Esophagus squamous epithelium (tissue), 5 donors: ENCODE data around the gene HBP1. TPM values are rescaled to one million over a fixed set of nuclear protein-coding genes. Genes with fewer than 3 reads are reported as not detected.

Source experiments
- DNase-seq: peaks from one replicate; lab custom pipeline; 2025; lab: John Stamatoyannopoulos, UW
- H3K27ac ChIP-seq, 4 donors: fragments of 200-600 bp; sonication (generic); one replicate each; pipeline ENCODE4 v1.5.1; 2016 to 2019; ENCODE audit warnings: mild to moderate bottlenecking in 1 of 4
- H3K27me3 ChIP-seq, 4 donors: fragments of 200-600 bp; sonication (generic); 1 replicate in 3 of 4; 2 replicates in 1 of 4; pipeline versions ENCODE4 v1.5.1 to v1.6.0; 2017 to 2021; ENCODE audit warnings: antibody characterized with exemption in 1 of 4
- H3K36me3 ChIP-seq, 3 donors: fragments of 200-600 bp; sonication (generic); one replicate each; pipeline ENCODE4 v1.5.1; 2016 to 2019
- H3K4me1 ChIP-seq, 3 donors: fragments of 200-600 bp; sonication (generic); one replicate each; pipeline ENCODE4 v1.5.1; 2017 to 2019
- H3K4me3 ChIP-seq, 4 donors: fragments of 200-600 bp; sonication (generic); 1 replicate in 3 of 4; 2 replicates in 1 of 4; pipeline ENCODE4 v1.5.1; 2016 to 2019; ENCODE audit warnings: mild to moderate bottlenecking in 2 of 4, moderate library complexity in 1 of 4
- H3K9me3 ChIP-seq, 3 donors: fragments of 200-600 bp; sonication (generic); one replicate each; pipeline ENCODE4 v1.5.1; 2016 to 2019
- CTCF ChIP-seq, 6 experiments: fragments of 450-650 bp in 4 of 6; fragments of 200-600 bp in 2 of 6; sonication (generic) in 2 of 6; IDR thresholded peaks; one replicate each; pipeline ENCODE4 v1.5.1; 2016 to 2019; ENCODE audit warnings: antibody characterized with exemption in 6 of 6, mild to moderate bottlenecking in 4 of 6, moderate library complexity in 4 of 6
- POLR2A ChIP-seq, 4 donors: fragments of 450-650 bp; IDR thresholded peaks; one replicate each; pipeline ENCODE4 v1.6.1; 2017; ENCODE audit warnings: antibody characterized with exemption in 4 of 4, mild to moderate bottlenecking in 4 of 4, moderate library complexity in 3 of 4
- WGBS, 2 donors: methylation state at CpG; one replicate each; pipeline ENCODE4 v1.1.5; 2018; 5-methylcytosine and 5-hydroxymethylcytosine counted together
- intact Hi-C: fragments of 100-400 bp; cut with DNase I; formaldehyde crosslinking; loops from one replicate; pipeline ENCODE4 v1.15.0; 2022
- total RNA-seq, 4 donors: library from RNA; depleted of rRNA; stranded (reverse); fragments of >200 nt; gene quantifications; one replicate each; pipeline ENCODE4 v1.1.0, GENCODE V29; 2016
- donor health status: DM: yes; HTN: yes; CAD: no.

The HBP1 gene
- total RNA-seq, 4 donors from 2014 or later, result 51.5 to 108 (median 69.7) TPM

GRCh38 chr7:107181172-107181571 is 12.4 kb downstream of the HBP1 start:
- peaks cover 0 to 53% (median 19%) of the 10 kb centered on the region in 3 donors for H3K4me1 ChIP-seq
- WGBS, 2 donors, result 83% methylated on average over 5 of the region's 5 CpGs
- no peak overlapping the region for H3K27ac ChIP-seq
- H3K9me3 ChIP-seq, result no peaks in the 10 kb centered on the region
- TF ChIP-seq CTCF (IDR thresholded peaks at IDR 0.05), result no peak
- no peak for TF ChIP-seq POLR2A (IDR thresholded peaks at IDR 0.05)
- H3K36me3 ChIP-seq, result peaks cover 2 to 70% (median 6%) of the 10 kb centered on the region in 3 donors
- intact Hi-C loops, result no loop called here
- H3K4me3 ChIP-seq, result no peak overlapping the region
- DNase-seq, result no peak
- H3K27me3 ChIP-seq, result no peaks in the 10 kb centered on the region

- H3K4me1 ChIP-seq, result peaks cover 0 to 13% (median 0%) of the 10 kb centered on the region in 3 donors
- H3K27ac ChIP-seq, result no peak overlapping the region
- H3K4me3 ChIP-seq, result no peak overlapping the region
- WGBS, 2 donors, result 74 to 76% methylated on average over 4 of the region's 4 CpGs
- H3K9me3 ChIP-seq, result no peaks in the 10 kb centered on the region
- no peak for TF ChIP-seq CTCF (IDR thresholded peaks at IDR 0.05)
- TF ChIP-seq POLR2A (IDR thresholded peaks at IDR 0.05), result no peak
- H3K27me3 ChIP-seq, result no peaks in the 10 kb centered on the region
- H3K36me3 ChIP-seq, result peaks cover 7 to 100% (median 18%) of the 10 kb centered on the region in 3 donors
- no peak for DNase-seq
- intact Hi-C loops, result no loop called here
These were observed 16.9 kb downstream of the HBP1 start for GRCh38 chr7:107185716-107186115.

GRCh38 chr7:107186240-107186639 is 17.4 kb downstream of the HBP1 start:
- no peaks in the 10 kb centered on the region for H3K27me3 ChIP-seq
- H3K36me3 ChIP-seq, result peaks cover 7 to 100% (median 23%) of the 10 kb centered on the region in 3 donors
- TF ChIP-seq POLR2A (IDR thresholded peaks at IDR 0.05), result no peak
- TF ChIP-seq CTCF (IDR thresholded peaks at IDR 0.05), result no peak
- intact Hi-C loops, result no loop called here
- H3K9me3 ChIP-seq, result no peaks in the 10 kb centered on the region
- WGBS, 2 donors, result 82 to 92% methylated on average over 4 of the region's 4 CpGs
- no peak for DNase-seq
- H3K27ac ChIP-seq, result no peak overlapping the region
- H3K4me1 ChIP-seq, result peaks cover 0 to 7% (median 0%) of the 10 kb centered on the region in 3 donors
- no peak overlapping the region for H3K4me3 ChIP-seq

GRCh38 chr7:107187774-107188173 is 19.0 kb downstream of the HBP1 start:
- TF ChIP-seq CTCF (IDR thresholded peaks at IDR 0.05), result no peak
- TF ChIP-seq POLR2A (IDR thresholded peaks at IDR 0.05), result no peak
- intact Hi-C loops, result no loop called here
- H3K27ac ChIP-seq, result no peak overlapping the region
- H3K4me1 ChIP-seq, result peaks cover 0 to 5% (median 0%) of the 10 kb centered on the region in 3 donors
- H3K36me3 ChIP-seq, result peaks cover 7 to 100% (median 25%) of the 10 kb centered on the region in 3 donors
- no peaks in the 10 kb centered on the region for H3K9me3 ChIP-seq
- no peak overlapping the region for H3K4me3 ChIP-seq
- H3K27me3 ChIP-seq, result no peaks in the 10 kb centered on the region
- DNase-seq, result no peak
- WGBS, 2 donors, result 90 to 97% methylated on average over 2 of the region's 2 CpGs

- intact Hi-C loops, result no loop called here
- Histone ChIP-seq H3K27me3 (no peaks in the 10 kb centered on the region), H3K36me3 (peaks cover 12 to 97% (median 22%) of the 10 kb centered on the region in 3 donors), H3K4me3 (no peak overlapping the region), H3K9me3 (no peaks in the 10 kb centered on the region), H3K4me1 (peaks cover 0 to under 1% (median 0%) of the 10 kb centered on the region in 3 donors), H3K27ac (no peak overlapping the region)
- no peak for DNase-seq
- WGBS, 2 donors, result 93 to 98% methylated on average over 2 of the region's 2 CpGs
- TF ChIP-seq CTCF (IDR thresholded peaks at IDR 0.05) (no peak), POLR2A (IDR thresholded peaks at IDR 0.05) (no peak)
These were observed 21.3 kb downstream of the HBP1 start for GRCh38 chr7:107190090-107190489.
